Kidney epithelial cell (primary cell): ENCODE results near the gene FBP1. TPM values are rescaled to one million over a fixed set of nuclear protein-coding genes. Genes with fewer than 3 reads are reported as not detected.

Source experiments
- DNase-seq: peaks from one replicate; pipeline ENCODE4 v3.0.0-alpha.2; 2010; ENCODE audit warnings: low read depth
- H3K27me3 ChIP-seq: 2 replicates; pipeline ENCODE4 v1.6.0; 2011; ENCODE audit warnings: low read length; ENCODE audit not compliant: control insufficient read depth, insufficient read depth
- H3K36me3 ChIP-seq: 2 replicates; pipeline ENCODE4 v1.5.1; 2011; ENCODE audit warnings: low read length; ENCODE audit not compliant: control insufficient read depth, insufficient read depth
- H3K4me3 ChIP-seq: 2 replicates; pipeline ENCODE4 v1.5.1; 2011; ENCODE audit warnings: low read depth, mild to moderate bottlenecking, control low read depth, low read length
- CTCF ChIP-seq: IDR thresholded peaks from 2 replicates; pipeline ENCODE4 v1.5.1; 2011; ENCODE audit warnings: mild to moderate bottlenecking, moderate library complexity, low read length, control low read depth, inconsistent platforms; ENCODE audit not compliant: insufficient read depth, poor library complexity, severe bottlenecking
- total RNA-seq: library from RNA; depleted of rRNA; stranded (reverse); fragments of >200 nt; gene quantifications from 2 replicates; pipeline ENCODE4 v1.2.3, GENCODE V29; 2015

The FBP1 gene
- total RNA-seq, 1 donor from 2014 or later = 5.6 TPM

DNA sequence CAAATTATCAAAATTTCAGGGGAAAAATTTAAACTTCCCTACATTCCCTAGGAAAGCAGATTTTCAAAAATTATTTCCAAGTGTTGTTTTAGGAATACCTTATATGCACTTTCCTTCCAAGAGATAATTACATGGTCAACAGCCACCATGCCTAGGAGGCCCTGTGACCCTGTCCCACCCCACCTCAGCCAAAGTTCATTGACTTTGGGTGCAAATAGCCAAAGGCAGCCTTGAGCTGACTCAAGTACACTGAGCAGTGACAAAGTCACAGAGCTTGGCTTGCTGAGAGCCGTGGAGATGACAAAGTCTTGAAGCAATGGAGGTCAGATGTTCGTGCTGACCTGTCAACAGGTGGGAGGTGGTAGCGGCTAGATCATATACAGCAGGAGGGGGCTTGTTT, 24.3 kb upstream of the FBP1 start:
- DNase-seq = no peak
- no peak overlapping the region for H3K4me3 ChIP-seq
- no peaks in the 10 kb centered on the region for H3K27me3 ChIP-seq
- H3K36me3 ChIP-seq = no peaks in the 10 kb centered on the region
- no peak for TF ChIP-seq CTCF

DNA sequence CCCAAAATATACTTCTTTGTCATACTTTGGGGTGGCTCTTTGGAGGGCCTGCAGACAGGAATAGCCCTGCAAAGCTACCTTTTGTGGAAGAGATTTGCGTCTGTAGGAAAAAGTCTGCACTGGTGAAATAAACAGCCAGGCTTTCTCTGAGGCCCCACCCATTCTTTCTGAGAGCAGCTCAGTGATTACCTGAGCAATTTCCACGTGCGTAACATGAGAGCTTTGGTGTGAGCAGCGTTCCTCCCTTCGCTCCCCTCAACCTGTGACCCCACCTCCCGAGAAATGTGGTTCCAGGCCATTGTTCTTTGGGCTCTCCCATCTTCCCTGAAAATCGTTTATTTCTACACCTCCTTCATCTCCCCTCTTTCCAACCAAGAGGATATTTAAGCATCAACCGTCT, 23.8 kb upstream of the FBP1 start:
- H3K27me3 ChIP-seq = no peaks in the 10 kb centered on the region
- no peak for DNase-seq
- no peaks in the 10 kb centered on the region for H3K36me3 ChIP-seq
- no peak for TF ChIP-seq CTCF
- H3K4me3 ChIP-seq = no peak overlapping the region

GRCh38 chr9:94657021-94657725, 17.9 kb upstream of the FBP1 start:
- H3K36me3 ChIP-seq = no peaks in the 10 kb centered on the region
- no peaks in the 10 kb centered on the region for H3K27me3 ChIP-seq
- no peak for DNase-seq
- no peak overlapping the region for H3K4me3 ChIP-seq
- no peak for TF ChIP-seq CTCF

DNA sequence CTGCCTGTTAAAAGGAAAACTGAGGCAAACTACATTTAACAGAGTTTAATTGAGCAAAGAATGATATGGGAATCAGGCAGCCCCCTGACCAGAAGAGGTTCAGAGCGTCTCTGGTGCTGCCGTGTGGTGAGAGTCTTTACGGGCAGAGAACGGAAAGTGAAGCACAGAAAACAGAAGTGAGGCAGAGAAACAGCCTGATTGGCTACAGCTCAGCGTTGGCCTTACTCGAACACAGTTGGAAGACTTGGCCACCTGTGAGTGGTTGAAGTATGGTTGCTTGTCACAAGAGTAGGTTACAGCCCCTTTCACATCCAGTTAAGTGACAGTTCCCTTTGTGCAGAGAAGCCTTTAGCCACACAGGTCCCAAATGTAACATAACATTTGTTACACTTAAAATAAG, 16.9 kb upstream of the FBP1 start:
- DNase-seq = no peak
- Histone ChIP-seq H3K36me3 (no peaks in the 10 kb centered on the region), H3K4me3 (no peak overlapping the region), H3K27me3 (no peaks in the 10 kb centered on the region)
- TF ChIP-seq CTCF = no peak

GRCh38 chr9:94655739-94656138, 16.4 kb upstream of the FBP1 start:
- Histone ChIP-seq H3K27me3 (no peaks in the 10 kb centered on the region), H3K4me3 (no peak overlapping the region), H3K36me3 (no peaks in the 10 kb centered on the region)
- no peak for DNase-seq
- TF ChIP-seq CTCF = no peak
